ENCODE measurements around the gene SCARF1. TPM values are rescaled to one million over a fixed set of nuclear protein-coding genes. Genes with fewer than 3 reads are reported as not detected.

Gene SCARF1
- total RNA-seq, 1 experiment from 2014 or later: 1.3 TPM

DNA sequence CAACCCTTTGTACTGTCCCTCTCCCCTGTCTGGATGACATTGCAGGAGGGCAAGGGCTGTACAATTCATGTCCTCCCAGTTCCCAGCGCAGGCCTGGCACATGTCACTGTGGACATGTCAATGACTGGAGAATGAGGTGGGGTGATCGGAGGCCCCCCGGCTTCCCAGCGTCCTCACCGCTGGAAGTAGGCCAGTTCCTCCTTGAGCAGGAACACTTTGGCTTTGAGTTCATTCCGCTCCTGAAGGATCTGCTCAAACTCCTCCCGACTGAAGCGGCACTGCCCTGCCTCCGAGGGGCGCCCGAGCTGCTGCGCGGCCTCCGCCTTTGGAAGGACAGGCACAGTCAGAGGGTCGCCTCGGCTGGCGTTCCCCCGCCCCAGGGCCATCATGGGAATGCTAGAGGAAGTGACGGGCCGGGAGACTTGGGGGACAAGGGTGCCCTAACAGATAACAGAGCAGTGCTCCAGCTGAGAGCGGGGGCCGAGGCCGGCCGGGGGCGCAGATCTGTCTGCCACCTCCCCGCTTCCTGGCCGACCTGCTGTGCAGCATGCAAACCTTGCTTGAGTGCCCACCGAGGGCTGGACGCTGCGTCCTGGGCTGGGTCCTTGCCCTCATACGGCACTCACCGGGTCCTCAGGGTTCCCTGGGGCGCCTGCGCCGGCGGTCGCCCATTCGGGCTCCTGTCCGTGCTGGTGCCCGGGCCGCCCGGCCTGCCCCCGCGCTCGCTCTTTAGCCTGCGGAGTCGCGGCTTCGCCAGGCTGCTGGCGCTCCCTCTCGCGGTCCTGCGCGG, 2.8 kb upstream of the SCARF1 start:
- DNase-seq (ENCODE audit: low spot score): no peak

DNA sequence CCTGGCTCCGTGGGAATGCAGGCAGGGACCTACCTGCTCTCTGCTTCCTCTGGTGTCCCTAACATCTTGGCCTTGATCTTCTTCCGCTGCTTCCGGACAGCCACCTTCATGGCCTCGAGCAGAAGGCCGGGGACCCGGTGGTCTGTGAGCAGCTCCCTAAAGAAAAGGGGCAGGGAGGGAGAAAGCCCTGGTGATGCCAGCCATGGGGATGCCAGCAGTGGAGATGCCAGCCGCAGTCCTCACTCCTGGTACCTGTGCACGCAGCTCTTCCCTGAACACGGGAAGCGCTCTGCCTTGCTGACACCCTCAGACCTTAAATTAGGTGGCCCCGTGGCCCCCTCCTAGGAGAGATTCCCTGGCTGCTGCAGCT, 2.3 kb upstream of the SCARF1 start:
- DNase-seq (ENCODE audit: low spot score): no peak

DNA sequence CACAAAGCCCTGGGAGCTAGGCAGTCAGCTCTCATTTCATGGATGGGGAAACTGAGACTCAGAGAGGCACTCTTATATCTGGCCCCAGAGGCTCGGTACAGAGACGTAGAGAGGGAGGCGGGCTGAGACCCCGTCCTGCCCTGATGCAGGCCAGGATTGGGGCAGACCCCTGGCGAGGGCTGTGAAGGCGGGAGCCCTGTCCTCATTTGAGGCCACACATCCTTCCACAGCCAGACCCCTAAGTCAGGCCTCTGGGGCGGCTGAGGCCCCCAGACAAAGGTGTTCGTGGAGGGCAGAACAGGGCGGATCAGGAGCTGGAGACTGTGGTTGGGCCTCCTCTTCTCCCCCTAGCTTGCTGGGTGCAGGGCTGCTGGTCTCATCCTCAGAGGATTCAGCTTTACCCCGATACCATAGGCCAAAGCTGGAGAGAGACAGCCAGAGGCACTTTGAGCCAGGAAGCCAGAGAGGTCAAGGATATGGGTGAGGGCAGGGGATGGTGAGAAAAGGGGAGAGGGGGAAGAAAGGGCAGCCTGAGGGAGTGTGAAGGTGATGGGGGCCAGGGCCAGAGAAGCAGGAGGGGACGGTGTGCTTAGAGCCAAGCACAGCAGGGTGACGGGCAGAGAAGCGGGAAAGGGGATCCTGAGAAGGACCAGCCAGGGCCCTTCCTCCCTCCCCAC, 805 bp upstream of the SCARF1 start:
- no peak for DNase-seq (ENCODE audit: low spot score)

DNA sequence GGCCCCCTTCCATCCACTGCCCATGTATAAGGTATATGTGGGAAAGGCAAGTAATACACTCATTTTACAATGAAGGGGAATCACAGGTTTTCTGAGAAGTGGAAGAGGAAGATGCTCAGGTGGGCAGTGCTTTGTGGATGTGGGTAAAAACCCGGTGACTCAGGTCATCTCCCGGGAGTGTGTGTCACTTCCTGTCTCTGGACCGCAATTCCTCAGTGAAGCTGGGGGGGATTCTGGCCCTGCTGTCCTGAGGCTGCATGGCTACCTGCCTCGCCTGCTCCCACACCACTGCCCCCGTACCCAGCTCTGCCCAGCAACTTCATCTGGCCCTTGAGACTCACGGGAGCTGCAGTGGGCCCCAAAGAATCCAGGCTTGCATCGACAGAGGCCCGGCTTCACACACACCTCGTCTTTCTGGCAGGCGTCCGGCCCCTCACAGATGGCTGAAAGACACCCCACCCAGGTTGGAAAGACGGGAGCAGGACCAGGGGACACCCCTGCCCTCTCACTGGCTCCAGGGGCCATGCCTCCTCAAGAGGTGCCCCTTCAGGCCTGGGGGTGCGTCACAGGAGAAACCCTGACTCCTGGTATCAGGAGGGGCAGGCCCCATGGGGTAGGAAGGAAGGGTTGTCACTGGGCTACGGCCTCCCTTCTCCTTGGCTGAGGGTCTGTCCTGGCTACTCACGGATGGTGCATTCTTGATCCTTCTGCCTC, 882 bp downstream of the SCARF1 start:
- DNase-seq (ENCODE audit: low spot score): no peak

DNA sequence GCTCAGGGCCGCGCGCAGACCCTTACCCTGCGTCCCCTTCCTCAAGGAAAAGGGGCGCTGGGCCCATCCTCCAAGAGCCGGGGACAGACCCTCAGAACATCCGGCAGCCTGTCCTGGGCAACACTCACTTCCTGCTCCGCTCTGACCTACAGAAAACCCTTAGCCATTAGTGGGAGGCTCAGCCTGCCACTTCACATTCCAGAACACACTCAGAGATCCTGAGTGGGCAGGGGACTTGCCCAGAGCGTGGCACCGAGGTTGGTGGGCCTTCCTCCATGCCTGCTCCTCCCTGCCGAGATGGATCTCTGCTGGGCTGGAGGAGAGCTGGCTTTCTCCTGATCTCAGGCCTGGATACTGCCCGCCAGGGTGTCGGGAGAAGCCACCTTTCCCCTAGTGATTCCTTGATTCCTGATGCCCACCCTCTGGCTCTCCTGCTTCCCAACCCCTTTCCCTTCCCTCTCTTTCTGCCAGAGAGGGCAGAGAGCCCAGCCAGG, 1.5 kb downstream of the SCARF1 start:
- DNase-seq (ENCODE audit: low spot score): peak; percentile 25

DNA sequence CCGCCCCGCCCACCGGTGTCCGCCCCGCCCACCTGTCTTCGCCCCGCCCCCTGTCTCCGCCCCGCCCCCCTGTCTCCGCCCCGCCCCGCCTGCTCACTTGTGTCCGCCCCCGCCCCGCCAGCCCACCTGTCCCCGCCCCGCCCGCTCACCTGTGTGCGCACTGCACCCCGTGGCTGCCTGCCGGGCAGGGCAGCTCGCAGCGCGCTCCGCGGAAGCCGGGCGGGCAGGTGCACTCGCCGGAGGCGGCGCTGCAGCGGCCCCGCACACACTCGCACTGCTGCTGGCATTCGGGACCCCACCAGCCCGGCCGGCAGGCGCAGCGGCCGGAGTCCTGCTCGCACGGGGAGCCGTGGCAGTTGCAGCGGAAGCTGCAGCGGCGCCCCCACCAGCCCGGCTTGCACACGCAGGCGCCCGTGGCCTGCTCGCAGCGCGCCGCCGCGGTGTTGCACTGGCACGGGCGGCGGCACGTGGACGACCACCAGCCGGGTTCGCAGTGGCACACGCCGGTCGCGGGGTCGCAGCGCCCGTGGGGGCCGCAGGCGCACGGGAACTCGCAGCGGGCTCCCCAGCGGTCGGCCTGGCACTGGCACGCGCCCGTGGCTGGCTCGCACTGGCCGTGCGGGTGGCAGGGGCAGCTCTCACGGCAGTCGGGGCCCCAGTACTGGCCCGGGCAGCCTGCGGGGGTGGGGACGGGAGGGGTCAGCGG, 2.1 kb downstream of the SCARF1 start:
- DNase-seq (ENCODE audit: low spot score): peak; percentile 64

DNA sequence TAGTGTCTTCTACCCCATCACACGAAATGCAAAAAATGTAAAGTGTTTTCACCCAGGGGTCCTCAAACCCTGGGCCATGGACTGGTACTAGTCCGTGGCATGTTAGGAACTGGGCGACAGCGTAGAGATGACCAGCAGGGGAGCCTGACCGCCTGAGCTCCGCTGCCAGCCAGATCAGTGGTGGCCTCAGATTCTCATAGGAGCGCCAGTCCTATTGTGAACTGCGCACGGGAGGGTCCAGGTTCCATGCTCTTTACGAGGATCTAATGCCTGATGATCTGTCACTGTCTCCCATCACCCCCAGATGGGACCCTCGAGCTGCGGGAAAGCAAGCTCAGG, 4.5 kb downstream of the SCARF1 start:
- no peak for DNase-seq (ENCODE audit: low spot score)

DNA sequence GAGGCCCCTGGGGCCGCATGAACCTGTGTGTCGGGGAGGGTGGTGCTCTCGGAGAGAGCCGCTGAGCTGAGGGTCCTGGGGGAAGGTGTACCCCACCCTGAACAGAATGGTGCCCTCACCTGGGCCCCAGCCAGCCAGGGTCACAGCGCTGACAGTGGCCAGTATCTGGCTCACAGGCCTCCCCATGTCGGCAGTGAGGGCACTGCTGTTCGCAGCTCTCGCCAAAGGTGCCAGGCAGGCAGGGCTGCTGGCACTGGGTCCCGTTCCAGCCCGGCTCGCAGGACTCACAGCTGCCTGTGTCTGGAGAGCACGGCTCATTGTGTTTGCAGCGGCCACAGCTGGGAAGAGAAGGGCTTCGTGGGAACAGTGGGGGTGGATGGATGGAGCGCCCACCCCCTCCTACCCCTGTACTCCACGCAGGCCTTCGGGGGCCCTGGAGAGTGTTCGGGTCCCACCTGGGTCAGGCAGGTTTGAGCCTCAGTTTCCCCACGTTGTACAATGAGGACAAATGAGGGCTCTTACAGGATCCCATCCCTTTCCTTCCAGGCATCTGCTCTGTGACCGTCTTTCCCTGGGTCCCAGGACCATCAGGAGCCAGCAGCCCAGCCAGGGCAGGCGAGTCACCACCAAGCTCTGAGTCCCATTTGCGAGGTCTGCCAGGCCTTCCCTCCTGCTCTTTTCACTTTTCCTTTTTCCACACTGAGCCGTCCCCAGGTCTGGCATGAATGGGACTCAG, 5.0 kb downstream of the SCARF1 start:
- DNase-seq (ENCODE audit: low spot score): no peak

DNA sequence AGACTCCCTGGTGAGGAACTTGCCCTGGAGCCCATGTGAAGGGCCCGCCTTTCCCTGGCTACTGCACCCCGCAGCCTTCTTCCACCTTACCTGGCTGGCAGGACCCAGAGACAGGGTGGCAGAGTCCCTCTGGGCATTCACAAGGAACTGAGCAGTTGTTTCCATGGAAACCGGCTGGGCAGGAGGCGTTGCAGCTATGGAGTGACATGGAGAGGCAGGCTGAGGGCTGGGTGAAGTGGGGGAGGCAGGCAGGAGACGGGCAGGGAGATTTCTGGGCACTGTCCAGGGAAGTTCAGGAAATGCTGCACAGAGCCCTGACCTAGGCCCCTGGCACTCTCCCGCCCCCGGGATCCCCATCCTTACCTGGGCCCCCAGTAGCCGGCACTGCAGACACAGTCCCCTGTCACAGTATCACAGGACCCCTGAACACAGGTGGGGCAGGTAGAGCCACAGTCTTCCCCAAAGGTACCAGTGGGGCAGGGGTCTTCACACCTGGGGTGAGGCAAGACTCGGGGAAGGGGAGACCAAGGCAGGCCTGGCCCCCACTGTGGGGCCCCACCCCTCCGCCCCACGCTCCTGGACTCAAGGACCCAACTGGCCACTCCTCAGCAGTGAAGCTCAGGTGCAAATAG, 5.9 kb downstream of the SCARF1 start:
- DNase-seq (ENCODE audit: low spot score): no peak

DNA sequence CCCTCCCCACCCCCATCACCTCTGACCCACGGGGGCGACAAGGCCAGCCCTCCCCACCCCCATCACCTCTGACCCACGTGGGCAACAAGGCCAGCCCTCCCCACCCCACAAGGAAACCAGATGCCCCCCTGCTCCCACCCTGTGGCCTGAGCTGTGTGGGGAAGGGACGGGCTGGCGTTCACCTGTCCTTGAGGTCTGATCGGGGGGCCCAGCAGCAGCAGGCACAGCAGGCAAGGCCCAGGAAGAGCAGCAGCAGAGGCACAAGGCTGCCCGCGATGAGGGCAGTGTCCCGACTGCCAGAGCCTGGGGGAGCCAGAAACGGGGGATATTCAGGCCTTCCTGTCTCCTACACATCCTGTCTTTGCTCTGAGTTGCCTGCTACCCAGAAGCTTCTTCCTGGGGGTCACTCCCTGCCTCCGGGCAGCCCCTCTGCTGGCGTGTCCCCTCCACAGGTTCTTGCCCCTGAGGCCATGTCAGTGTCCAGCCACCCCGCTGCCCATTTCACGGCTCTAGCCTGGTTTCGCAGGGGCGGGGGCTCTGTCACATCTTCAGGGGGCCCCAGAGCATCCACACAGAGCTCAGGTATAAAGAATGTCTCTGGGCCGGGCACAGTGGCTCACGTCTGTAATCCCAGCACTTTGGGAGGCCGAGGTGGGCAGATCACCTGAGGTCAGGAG, 6.8 kb downstream of the SCARF1 start:
- DNase-seq (ENCODE audit: low spot score): no peak

DNA sequence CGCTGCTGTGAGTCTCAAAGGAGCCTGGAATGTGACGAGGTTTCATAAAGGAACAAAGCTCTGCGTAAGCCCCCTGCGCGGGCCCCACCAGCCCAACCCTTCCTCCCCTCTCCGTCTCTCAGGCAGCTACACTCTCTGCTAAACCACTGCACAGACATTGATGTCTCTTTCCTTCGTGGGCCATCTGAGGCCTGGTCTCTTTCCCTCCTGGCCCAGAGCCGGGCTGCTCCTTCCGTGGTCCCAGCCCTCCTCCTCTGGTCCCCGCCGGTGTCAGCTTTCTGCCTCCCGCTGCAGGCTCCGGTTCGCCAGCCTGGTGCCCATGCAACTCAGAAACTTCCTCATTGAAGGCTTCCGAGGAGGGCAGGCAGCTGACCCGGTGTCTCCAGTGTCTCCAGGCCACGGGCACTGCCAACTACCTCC, 7.4 kb downstream of the SCARF1 start:
- DNase-seq (ENCODE audit: low spot score): no peak

DNA sequence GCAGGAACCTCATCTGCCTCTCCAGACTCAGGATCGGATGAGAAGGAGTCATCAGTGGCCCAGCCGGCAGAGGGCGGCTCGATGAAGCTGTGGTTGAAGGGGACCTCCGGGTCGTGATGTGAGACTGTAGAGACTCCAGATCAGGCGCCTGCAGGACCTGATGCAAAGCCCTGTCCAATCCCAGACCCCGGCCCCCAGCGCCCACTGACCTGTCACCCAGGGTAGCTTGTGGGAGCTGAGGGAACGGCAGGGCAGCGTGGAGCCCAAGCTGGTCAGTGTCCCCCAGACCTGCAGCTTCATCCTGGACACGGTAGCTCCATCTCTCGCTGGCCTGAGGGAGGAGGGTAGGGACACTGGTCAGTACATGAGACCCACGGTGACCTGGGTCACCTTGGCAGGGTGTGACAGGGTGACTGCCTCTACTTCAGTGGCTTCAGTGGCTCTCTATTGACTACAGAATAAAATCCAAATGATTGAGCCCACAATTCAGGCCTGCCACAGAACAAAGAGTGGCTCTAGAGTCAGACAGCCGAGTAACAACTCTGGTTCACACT, 8.7 kb downstream of the SCARF1 start:
- no peak for DNase-seq (ENCODE audit: low spot score)

DNA sequence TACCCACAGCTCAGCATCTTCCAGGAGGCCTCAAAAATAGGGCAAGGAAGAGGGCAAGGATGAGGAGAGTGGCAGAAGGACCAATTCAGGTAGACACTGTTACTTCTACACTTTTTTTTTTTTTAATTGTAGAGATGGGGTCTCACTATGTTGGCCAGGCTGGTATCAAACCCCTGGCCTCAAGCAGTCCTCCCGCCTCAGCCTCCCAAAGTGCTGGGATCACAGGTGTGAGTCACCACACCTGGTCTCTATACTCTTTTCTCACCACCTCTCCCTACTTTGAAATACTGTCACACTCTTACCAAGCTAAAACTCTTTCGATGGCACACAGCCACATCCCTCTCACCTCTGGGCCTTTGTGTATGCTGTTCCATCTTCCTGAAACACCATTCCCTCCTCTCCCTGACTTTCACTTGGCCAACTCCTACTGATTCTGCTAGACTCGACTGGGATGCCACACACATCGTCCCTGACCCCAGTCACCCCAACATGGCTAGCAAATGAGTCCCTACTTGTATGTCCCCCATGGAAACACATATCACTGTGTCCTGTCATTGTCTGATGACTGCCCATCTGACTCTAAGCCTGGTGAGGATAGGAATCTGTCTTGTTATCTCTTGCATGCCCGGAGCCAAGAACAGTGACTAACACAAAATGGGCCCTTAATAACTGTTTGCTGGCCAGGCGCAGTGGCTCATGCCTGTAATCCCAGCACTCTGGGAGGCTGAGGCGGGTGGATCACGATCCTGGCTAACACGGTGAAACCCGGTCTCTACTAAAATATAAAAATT, 9.7 kb downstream of the SCARF1 start:
- DNase-seq (ENCODE audit: low spot score): no peak

DNA sequence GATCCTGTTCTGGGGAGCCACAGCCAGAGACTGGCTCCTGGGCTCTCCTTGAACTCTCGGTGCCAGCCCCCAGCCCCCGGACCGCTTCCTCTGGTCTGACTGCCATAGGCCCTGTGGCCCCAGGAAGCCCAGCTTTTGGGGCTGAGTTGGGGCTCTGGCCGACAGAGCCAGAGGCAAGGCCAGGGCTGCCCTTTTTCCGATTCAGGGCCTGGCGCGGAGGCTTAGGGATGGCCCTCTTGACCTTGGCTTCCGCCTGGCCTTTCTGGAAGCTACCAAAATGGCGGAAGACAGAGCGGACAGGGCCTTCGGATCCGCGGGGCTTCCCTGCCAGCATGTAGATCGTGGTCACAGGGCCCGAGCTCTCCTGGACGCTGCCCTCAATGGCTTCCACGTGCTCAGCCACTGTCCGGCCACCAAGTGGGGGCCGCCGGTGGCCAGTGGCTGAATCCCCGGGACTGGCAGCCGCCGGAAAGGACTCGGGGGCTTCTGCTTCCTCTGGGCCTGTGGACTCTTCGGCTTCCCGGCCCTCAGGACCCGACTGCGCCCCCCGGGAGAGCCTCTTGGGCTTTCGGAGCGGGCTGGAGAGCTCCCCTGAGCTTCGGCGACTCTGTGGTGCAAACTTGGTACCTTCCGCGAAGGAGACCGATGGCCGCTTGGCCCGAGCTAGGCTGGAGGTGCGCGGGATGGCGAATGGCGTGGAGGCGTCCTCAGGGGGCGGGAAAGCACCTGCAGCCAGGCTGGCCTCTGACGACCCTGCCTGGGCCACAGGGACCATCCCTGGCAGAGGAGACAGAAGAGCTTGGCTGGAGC, 10.5 kb downstream of the SCARF1 start:
- DNase-seq (ENCODE audit: low spot score): no peak

DNA sequence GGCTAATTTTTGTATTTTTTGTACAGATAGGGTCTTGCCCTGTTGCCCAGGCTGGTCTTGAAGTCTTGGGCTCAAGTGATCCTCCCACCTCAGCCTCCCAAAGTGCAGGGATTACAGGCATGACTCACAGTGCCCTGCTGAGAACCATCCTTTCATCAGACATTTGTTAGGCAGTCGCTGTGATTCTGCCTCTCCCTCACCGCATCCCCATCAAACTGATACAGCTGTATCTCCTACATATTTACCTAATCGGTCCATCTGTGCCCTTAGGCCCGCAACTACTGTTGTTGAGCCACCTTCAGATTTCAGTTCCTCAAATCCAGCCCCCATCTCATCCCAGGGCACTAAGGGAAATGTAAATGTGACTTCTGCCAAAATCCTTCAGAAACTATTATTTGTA, 14.9 kb downstream of the SCARF1 start:
- DNase-seq (ENCODE audit: low spot score): no peak

DNA sequence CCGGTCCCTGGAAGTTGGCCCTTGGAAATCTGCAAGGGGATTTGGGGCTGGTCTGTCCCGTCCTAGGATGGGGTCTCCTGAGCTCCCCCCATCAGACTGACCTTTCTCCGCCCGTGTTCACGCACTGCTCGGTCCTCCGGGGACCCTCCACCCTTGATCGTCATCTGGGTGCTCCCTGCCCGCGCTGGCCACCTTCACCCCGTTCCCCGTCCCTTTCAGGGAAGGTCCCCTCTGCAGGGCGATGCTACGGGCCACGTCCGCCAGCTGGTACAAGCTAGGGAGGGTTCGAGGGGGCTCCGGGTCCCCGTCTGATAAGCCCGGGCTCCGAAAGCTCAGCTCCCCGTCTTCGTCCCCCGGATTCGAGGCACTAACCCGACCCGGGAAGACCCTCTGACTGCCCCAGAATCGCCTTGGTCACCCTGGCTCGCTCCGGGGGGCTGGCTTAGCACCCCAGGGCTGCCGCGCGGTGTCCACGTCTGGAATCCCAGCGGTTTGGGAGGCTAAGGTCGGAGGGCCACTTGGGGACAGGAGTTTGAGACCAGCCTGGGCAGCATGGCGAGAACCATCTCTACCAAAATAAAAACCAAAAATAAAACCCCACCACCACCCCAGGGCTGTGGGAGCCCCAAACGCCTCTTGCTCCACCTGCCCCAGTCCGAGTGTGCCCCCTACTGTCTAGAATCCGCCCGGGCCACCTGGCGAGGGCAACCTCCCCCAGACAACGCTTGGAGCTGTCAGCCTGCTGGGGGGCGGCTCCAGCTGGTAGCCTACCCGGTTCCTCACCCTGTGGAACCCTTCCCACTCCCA, 15.8 kb downstream of the SCARF1 start:
- peak; percentile 53 for DNase-seq (ENCODE audit: low spot score)

DNA sequence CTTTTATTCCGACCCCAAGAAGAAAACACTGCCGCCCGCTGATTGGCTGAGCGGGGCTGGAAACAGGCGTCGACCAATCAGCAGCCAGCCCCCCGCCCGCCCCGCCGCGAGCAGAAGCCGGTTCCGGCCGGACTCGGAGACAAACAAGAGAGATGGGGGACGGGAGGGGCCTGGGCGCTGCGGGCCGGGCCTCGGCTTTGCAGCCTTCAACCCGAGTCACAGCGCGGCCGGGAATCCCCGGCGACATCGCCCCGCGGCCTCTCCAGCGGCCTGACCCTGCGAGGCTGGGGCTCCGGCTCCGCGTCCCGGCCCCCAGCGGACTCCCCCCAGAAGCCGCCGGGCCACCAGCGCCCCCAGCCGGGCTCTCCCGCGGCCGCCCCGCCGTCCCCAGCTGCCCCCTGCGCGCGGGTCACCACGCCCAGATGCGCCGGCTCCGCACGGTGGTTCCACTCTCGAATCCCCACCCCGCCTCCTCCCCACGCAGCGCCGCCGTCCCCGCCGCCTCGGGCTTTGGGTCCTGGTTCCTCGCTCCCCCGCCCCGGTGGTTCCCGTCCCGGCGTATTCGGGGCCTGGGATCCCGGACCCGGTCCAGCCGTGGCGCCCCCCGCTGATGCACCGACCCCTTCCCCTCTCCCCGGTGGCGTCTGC, 16.6 kb downstream of the SCARF1 start:
- DNase-seq (ENCODE audit: low spot score): peak; percentile 85
